B cell (primary cell): ENCODE measurements around the gene EPN2. TPM values are rescaled to one million over a fixed set of nuclear protein-coding genes. Genes with fewer than 3 reads are reported as not detected.

Experiments used
- ATAC-seq: fragments of 200-7000 bp; cut with Tn5 transposase; one replicate; pipeline ENCODE4 v1.10.0; 2021; ENCODE audit warnings: low read depth, mild to moderate bottlenecking, moderate number of reproducible peaks, moderate library complexity
- CTCF ChIA-PET: fragments of 350-600 bp; sonication (Branson Sonifier 250); formaldehyde crosslinking; loops from one replicate; lab custom pipeline; 2021; ENCODE audit warnings: antibody characterized with exemption, inconsistent platforms; lab: Charles Lee
- POLR2A ChIA-PET: fragments of 350-600 bp; sonication (Branson Sonifier 250); formaldehyde crosslinking; loops from one replicate; lab custom pipeline; 2021; ENCODE audit warnings: antibody characterized with exemption; lab: Charles Lee
- DNase-seq: peaks from one replicate; pipeline ENCODE4 v3.0.0; 2013
- H2AFZ ChIP-seq: 2 replicates; pipeline ENCODE4 v1.6.1; 2012; ENCODE audit warnings: mild to moderate bottlenecking, low read depth, low read length; ENCODE audit not compliant: insufficient read depth, poor library complexity, severe bottlenecking
- H3K27ac ChIP-seq, 2 donors: 1 replicate in 1 of 2; 2 replicates in 1 of 2; pipeline ENCODE4 v1.5.1; 2012 to 2013; ENCODE audit warnings: low read length in 2 of 2, mild to moderate bottlenecking in 2 of 2, moderate library complexity in 1 of 2
- H3K27me3 ChIP-seq, 4 experiments: fragments of 200-600 bp in 1 of 4; sonication (generic) in 1 of 4; replicated peaks in 1 of 4; 1 replicate in 2 of 4; 2 replicates in 2 of 4; pipeline versions ENCODE4 v1.6.1 to v1.7.0; 2013 to 2016; ENCODE audit warnings: low read length in 3 of 4, mild to moderate bottlenecking in 2 of 4, mixed read lengths in 1 of 4, moderate library complexity in 1 of 4; ENCODE audit not compliant: insufficient read depth in 4 of 4, control insufficient read depth in 3 of 4; ENCODE audit errors: control extremely low read depth in 1 of 4
- H3K36me3 ChIP-seq, 2 experiments: replicated peaks in 1 of 2; 1 replicate in 1 of 2; 2 replicates in 1 of 2; pipeline versions ENCODE4 v1.6.1 to v1.7.1; 2013; ENCODE audit warnings: low read length in 1 of 2; ENCODE audit not compliant: insufficient read depth in 2 of 2, control insufficient read depth in 1 of 2; ENCODE audit errors: control extremely low read depth in 1 of 2, extremely low read depth in 1 of 2
- H3K4me1 ChIP-seq, 2 donors: fragments of 200-600 bp in 1 of 2; sonication (generic) in 1 of 2; 1 replicate in 1 of 2; 2 replicates in 1 of 2; pipeline versions ENCODE4 v1.5.1 to v1.6.1; 2013 to 2017; ENCODE audit warnings: low read length in 2 of 2; ENCODE audit not compliant: control insufficient read depth in 2 of 2, insufficient read depth in 2 of 2
- H3K4me2 ChIP-seq: replicated peaks from 2 replicates; pipeline ENCODE3; 2012; ENCODE audit warnings: mild to moderate bottlenecking, low read depth, low read length; ENCODE audit not compliant: poor library complexity, severe bottlenecking
- H3K4me3 ChIP-seq, 5 experiments: fragments of 200-600 bp in 1 of 5; sonication (generic) in 1 of 5; 1 replicate in 3 of 5; 2 replicates in 2 of 5; pipeline versions ENCODE4 v1.5.1 to v1.7.0; 2011 to 2016; ENCODE audit warnings: low read length in 4 of 5, mild to moderate bottlenecking in 4 of 5, low read depth in 2 of 5, control low read depth in 1 of 5, moderate library complexity in 1 of 5; ENCODE audit not compliant: insufficient read depth in 1 of 5; ENCODE audit errors: control extremely low read depth in 1 of 5, extremely low read depth in 1 of 5
- H3K79me2 ChIP-seq: fragments of 200-600 bp; sonication (generic); one replicate; pipeline ENCODE4 v1.6.0; 2016; ENCODE audit warnings: low read length; ENCODE audit not compliant: control insufficient read depth, insufficient read depth
- H3K9ac ChIP-seq: fragments of 200-600 bp; sonication (generic); 2 replicates; pipeline ENCODE4 v1.6.1; 2017; ENCODE audit warnings: mild to moderate bottlenecking, low read length, moderate library complexity
- H3K9me3 ChIP-seq, 3 donors: one replicate each; pipeline versions ENCODE4 v1.6.1 to v1.7.1; 2013; ENCODE audit warnings: low read length in 2 of 3; ENCODE audit not compliant: control insufficient read depth in 2 of 3, insufficient read depth in 1 of 3; ENCODE audit errors: control extremely low read depth in 1 of 3
- H4K20me1 ChIP-seq: 2 replicates; pipeline ENCODE4 v1.6.0; 2012; ENCODE audit warnings: mild to moderate bottlenecking, low read length; ENCODE audit not compliant: insufficient read depth, control insufficient read depth, poor library complexity, severe bottlenecking
- H3K27ac Mint-ChIP-seq: one replicate; pipeline ENCODE4 v1.8.0; 2021; ENCODE audit warnings: mixed read lengths
- H3K27me3 Mint-ChIP-seq: one replicate; pipeline ENCODE4 v1.8.0; 2021; ENCODE audit warnings: mixed read lengths
- H3K4me1 Mint-ChIP-seq: one replicate; pipeline ENCODE4 v1.8.0; 2021; ENCODE audit warnings: mixed read lengths
- H3K4me3 Mint-ChIP-seq: one replicate; pipeline ENCODE4 v1.8.0; 2021; ENCODE audit warnings: mixed read lengths
- H3K9me3 Mint-ChIP-seq: one replicate; pipeline ENCODE4 v1.8.0; 2022; ENCODE audit warnings: mixed read lengths; ENCODE audit not compliant: insufficient read depth
- EZH2 ChIP-seq: IDR thresholded peaks from 2 replicates; pipeline ENCODE4 v1.6.1; 2012; ENCODE audit warnings: borderline replicate concordance, low read depth, mild to moderate bottlenecking, moderate library complexity, low read length; ENCODE audit not compliant: insufficient read depth, poor library complexity, severe bottlenecking
- WGBS: methylation state at CpG from one replicate; pipeline ENCODE4 v1.1.5; 2013; ENCODE audit warnings: missing lambda C conversion rate; ENCODE audit not compliant: insufficient coverage; 5-methylcytosine and 5-hydroxymethylcytosine counted together
- intact Hi-C: fragments of 100-400 bp; cut with micrococcal nuclease; formaldehyde crosslinking; loops from one replicate; pipeline ENCODE4 v1.10.0; 2022
- polyA plus RNA-seq: library from polyadenylated mRNA; depleted of rRNA; stranded (reverse); fragments of >200 nt; gene quantifications from 2 replicates; pipeline ENCODE4 v1.2.3, GENCODE V29; 2012
- total RNA-seq, 2 donors: library from RNA; stranded (reverse); fragments of 120-200 nt in 1 of 2; gene quantifications; 1 replicate in 1 of 2; 2 replicates in 1 of 2; pipeline versions ENCODE4 v1.2.3 to v1.2.4, GENCODE V29; 2013 to 2022
- TF ChIP-seq, protein P1 (sequence below): fragments of 200-600 bp; IDR thresholded peaks from one replicate; pipeline ENCODE4 v1.8.0; 2022; ENCODE audit warnings: antibody characterized with exemption, mild to moderate bottlenecking

EPN2 gene
- total and polyA plus RNA-seq, 2 donors (not counting 1 experiment from before 2014, with no cell fraction given) = 15.7 to 35.6 TPM

DNA sequence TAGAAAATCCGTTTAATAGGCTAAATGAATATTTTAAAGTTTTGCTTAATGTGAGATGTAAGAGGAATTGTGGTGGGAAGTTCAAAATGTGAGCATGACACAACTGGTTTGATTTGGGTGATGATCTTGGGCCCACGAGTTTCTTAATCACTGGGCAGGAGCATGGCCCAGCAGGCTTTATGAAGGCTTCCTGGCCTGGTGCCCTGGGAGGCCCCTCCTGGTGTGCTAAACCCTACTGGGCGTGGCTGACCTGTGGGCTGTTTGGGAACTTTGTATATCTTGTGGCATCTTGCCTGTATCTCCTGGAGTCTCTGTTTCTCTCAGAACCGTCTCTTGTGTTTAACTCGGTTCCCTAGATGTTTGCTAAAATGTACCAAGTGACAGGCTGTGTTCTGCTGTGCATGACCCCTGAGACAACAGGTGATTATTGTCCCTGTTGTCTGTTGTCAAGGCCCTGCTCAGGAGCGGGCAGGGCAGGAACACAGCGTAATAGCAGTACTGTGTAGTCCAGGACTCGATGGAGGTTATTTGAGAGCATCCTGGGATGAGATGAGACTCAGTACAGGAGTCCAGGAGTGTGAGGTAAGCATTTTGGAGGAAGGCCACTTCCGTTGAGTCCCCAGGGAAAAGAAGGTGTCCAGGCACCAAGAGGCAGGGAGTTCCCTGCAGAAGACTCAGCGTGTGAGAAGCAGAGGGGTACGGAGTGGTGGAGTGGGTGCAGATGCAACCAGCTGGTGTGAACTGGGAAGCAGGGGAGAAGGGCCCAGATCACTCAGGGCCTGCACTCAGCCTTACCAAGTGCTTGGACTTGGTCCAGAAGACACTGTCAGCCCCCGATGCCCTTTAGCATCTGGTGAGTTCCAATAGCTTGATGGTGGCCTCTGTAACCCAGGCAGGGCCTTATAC lies 76.8 kb downstream of the EPN2 start:
- H3K4me1 ChIP-seq = peaks cover 0 to 4% of the 10 kb centered on the region in 2 donors
- no peak overlapping the region for H3K27ac ChIP-seq
- ChIA-PET CTCF (no interaction called here), POLR2A (no interaction called here)
- Mint-ChIP-seq H3K27ac (no peak overlapping the region), H3K27me3 (peaks cover 6% of the 10 kb centered on the region), H3K4me3 (no peak overlapping the region), H3K4me1 (peaks cover 9% of the 10 kb centered on the region), H3K9me3 (no peaks in the 10 kb centered on the region)
- no peak for TF ChIP-seq EZH2
- TF ChIP-seq, protein P1, sequence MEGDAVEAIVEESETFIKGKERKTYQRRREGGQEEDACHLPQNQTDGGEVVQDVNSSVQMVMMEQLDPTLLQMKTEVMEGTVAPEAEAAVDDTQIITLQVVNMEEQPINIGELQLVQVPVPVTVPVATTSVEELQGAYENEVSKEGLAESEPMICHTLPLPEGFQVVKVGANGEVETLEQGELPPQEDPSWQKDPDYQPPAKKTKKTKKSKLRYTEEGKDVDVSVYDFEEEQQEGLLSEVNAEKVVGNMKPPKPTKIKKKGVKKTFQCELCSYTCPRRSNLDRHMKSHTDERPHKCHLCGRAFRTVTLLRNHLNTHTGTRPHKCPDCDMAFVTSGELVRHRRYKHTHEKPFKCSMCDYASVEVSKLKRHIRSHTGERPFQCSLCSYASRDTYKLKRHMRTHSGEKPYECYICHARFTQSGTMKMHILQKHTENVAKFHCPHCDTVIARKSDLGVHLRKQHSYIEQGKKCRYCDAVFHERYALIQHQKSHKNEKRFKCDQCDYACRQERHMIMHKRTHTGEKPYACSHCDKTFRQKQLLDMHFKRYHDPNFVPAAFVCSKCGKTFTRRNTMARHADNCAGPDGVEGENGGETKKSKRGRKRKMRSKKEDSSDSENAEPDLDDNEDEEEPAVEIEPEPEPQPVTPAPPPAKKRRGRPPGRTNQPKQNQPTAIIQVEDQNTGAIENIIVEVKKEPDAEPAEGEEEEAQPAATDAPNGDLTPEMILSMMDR = no peak
- peaks cover 0 to 13% of the 10 kb centered on the region in 2 experiments for H3K36me3 ChIP-seq
- H4K20me1 ChIP-seq = no peaks in the 10 kb centered on the region
- peaks cover 0 to 36% (median 3%) of the 10 kb centered on the region in 4 experiments for H3K27me3 ChIP-seq
- 92% methylated on average over 12 of the region's 12 CpGs for WGBS
- DNase-seq = no peak
- H3K4me3 ChIP-seq = no peak overlapping the region
- intact Hi-C loops = no loop called here
- H3K9ac ChIP-seq = no peak overlapping the region
- H3K4me2 ChIP-seq = no peak overlapping the region
- H3K9me3 ChIP-seq = no peaks in the 10 kb centered on the region
- no peak for ATAC-seq
- H2AFZ ChIP-seq = no peak overlapping the region
- peaks cover 5% of the 10 kb centered on the region for H3K79me2 ChIP-seq

DNA sequence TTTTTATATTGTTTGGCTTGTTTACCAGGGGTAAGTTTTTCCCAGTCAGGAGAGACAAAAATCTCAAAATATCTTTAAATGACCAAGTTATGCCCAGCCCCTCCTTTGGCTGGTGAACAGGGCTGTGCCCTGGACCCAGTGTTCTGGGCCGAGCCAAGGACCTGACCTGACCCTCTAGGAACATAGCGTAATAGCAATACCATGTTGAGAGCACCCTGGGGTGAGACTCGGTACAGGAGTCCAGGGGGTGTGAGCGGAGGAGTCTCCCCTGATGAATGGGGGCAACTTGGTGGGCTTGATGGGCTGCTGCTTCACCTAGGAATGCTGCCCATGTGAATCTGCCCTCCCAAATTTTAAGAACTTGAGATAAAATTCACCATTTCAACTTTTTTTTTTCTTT lies 77.9 kb downstream of the EPN2 start:
- intact Hi-C loops = no loop called here
- H3K27me3 Mint-ChIP-seq = peaks cover 6% of the 10 kb centered on the region
- ChIA-PET CTCF (interaction anchor here (1.5 kb wide), 1 partner anchor 39 kb away, joined by 3 read pairs; no protein-coding TSS in a partner anchor), POLR2A (no interaction called here)
- no peaks in the 10 kb centered on the region for H3K9me3 Mint-ChIP-seq
- Histone ChIP-seq H3K27me3 (peaks cover 0 to 31% (median under 1%) of the 10 kb centered on the region in 4 experiments), H3K36me3 (peaks cover 0 to 13% of the 10 kb centered on the region in 2 experiments), H3K27ac (no peak overlapping the region), H3K79me2 (peaks cover 5% of the 10 kb centered on the region), H3K9ac (no peak overlapping the region), H2AFZ (no peak overlapping the region), H3K4me1 (peaks cover 0 to 4% of the 10 kb centered on the region in 2 donors), H4K20me1 (no peaks in the 10 kb centered on the region), H3K9me3 (no peaks in the 10 kb centered on the region), H3K4me2 (no peak overlapping the region), H3K4me3 (no peak overlapping the region)
- H3K4me3 Mint-ChIP-seq = no peak overlapping the region
- TF ChIP-seq, protein P1 = no peak
- no peak for TF ChIP-seq EZH2
- WGBS = 93% methylated on average over 4 of the region's 4 CpGs
- peaks cover 8% of the 10 kb centered on the region for H3K4me1 Mint-ChIP-seq
- DNase-seq (no peak), ATAC-seq (no peak)
- no peak overlapping the region for H3K27ac Mint-ChIP-seq
